IMR-90 (cell line): ENCODE measurements around the gene IL1RAPL1. TPM values are rescaled to one million over a fixed set of nuclear protein-coding genes. Genes with fewer than 3 reads are reported as not detected.

Source experiments
- ATAC-seq: fragments of 200-7000 bp; cut with Tn5 transposase; 2 replicates; pipeline ENCODE4 v1.9.1; 2020; ENCODE audit warnings: low read depth, mild to moderate bottlenecking, moderate library complexity
- BruUV-seq: library from RNA; stranded (reverse); fragments of 400-500 nt; replicated peaks from 2 replicates; lab custom pipeline; 2021; lab: Mats Ljungman, UMichigan
- CTCF ChIA-PET: fragments of 300-600 bp; formaldehyde crosslinking; extraction: SDS; loops from one replicate; lab custom pipeline; 2021; ENCODE audit warnings: antibody characterized with exemption; lab: Yijun Ruan, JAX
- POLR2A ChIA-PET: fragments of 300-600 bp; sonication (Branson Sonifier 250); formaldehyde crosslinking; loops from one replicate; lab custom pipeline; 2022; ENCODE audit warnings: antibody characterized with exemption; ENCODE audit not compliant: unreplicated experiment; lab: Charles Lee
- DNase-seq: peaks from one replicate; pipeline ENCODE4 v3.0.0; 2013
- H2AFZ ChIP-seq: replicated peaks from 2 replicates; pipeline ENCODE3; 2013; ENCODE audit warnings: low read length, mild to moderate bottlenecking; ENCODE audit not compliant: poor library complexity
- H2AK5ac ChIP-seq: 2 replicates; pipeline ENCODE4 v1.6.1; 2013; ENCODE audit warnings: low read depth, low read length, inconsistent platforms
- H2AK9ac ChIP-seq: replicated peaks from 2 replicates; pipeline ENCODE3; 2013; ENCODE audit warnings: mild to moderate bottlenecking, low read depth, low read length, moderate library complexity; ENCODE audit not compliant: poor library complexity
- H2BK120ac ChIP-seq: 2 replicates; pipeline ENCODE4 v1.6.1; 2013; ENCODE audit warnings: low read depth, low read length, inconsistent platforms
- H2BK15ac ChIP-seq: 3 replicates; pipeline ENCODE4 v1.6.1; 2013; ENCODE audit warnings: low read depth, low read length, inconsistent platforms
- H2BK20ac ChIP-seq: 2 replicates; pipeline ENCODE4 v1.6.1; 2013; ENCODE audit warnings: low read depth, mild to moderate bottlenecking, inconsistent platforms, low read length, moderate library complexity
- H2BK5ac ChIP-seq: 2 replicates; pipeline ENCODE4 v1.6.1; 2013; ENCODE audit warnings: mild to moderate bottlenecking, low read depth, low read length, inconsistent platforms; ENCODE audit not compliant: poor library complexity, severe bottlenecking
- H3K14ac ChIP-seq: replicated peaks from 2 replicates; pipeline ENCODE4 v1.6.1; 2013; ENCODE audit warnings: low read depth, low read length, inconsistent platforms
- H3K18ac ChIP-seq: 2 replicates; pipeline ENCODE4 v1.6.1; 2013; ENCODE audit warnings: low read depth, low read length, control low read depth
- H3K23ac ChIP-seq: 2 replicates; pipeline ENCODE4 v1.6.1; 2013; ENCODE audit warnings: low read depth, low read length, inconsistent platforms
- H3K27ac ChIP-seq: 2 replicates; pipeline ENCODE4 v1.5.1; 2013; ENCODE audit warnings: mild to moderate bottlenecking, control low read depth, low read length; ENCODE audit not compliant: insufficient read depth
- H3K27me3 ChIP-seq: 2 replicates; pipeline ENCODE4 v1.6.1; 2013; ENCODE audit warnings: low read length; ENCODE audit not compliant: control insufficient read depth, insufficient read depth
- H3K36me3 ChIP-seq: 2 replicates; pipeline ENCODE4 v1.6.1; 2013; ENCODE audit warnings: low read length, mixed read lengths; ENCODE audit not compliant: control insufficient read depth, insufficient read depth
- H3K4ac ChIP-seq: 2 replicates; pipeline ENCODE4 v1.6.1; 2013; ENCODE audit warnings: low read depth, low read length, inconsistent platforms
- H3K4me1 ChIP-seq: 2 replicates; pipeline ENCODE4 v1.6.1; 2013; ENCODE audit warnings: low read length, mixed read lengths; ENCODE audit not compliant: control insufficient read depth, insufficient read depth
- H3K4me2 ChIP-seq: 2 replicates; pipeline ENCODE4 v1.6.1; 2013; ENCODE audit warnings: low read depth, mild to moderate bottlenecking, control low read depth, low read length, moderate library complexity
- H3K4me3 ChIP-seq: 2 replicates; pipeline ENCODE4 v1.5.1; 2013; ENCODE audit warnings: low read depth, mild to moderate bottlenecking, control low read depth, low read length, moderate library complexity; ENCODE audit not compliant: insufficient read depth
- H3K56ac ChIP-seq: 2 replicates; pipeline ENCODE4 v1.6.1; 2013; ENCODE audit warnings: low read length, inconsistent platforms; ENCODE audit not compliant: insufficient read depth; ENCODE audit errors: extremely low read depth
- H3K79me1 ChIP-seq, 2 experiments: 2 replicates each; pipeline ENCODE4 v1.6.1; 2013; ENCODE audit warnings: low read length in 2 of 2, inconsistent platforms in 1 of 2, low read depth in 1 of 2
- H3K9ac ChIP-seq: 2 replicates; pipeline ENCODE4 v1.6.1; 2013; ENCODE audit warnings: low read depth, low read length, control low read depth
- H3K9me1 ChIP-seq: 2 replicates; pipeline ENCODE4 v1.6.1; 2013; ENCODE audit warnings: low read length, inconsistent platforms; ENCODE audit not compliant: insufficient read depth
- H3K9me3 ChIP-seq: 2 replicates; pipeline ENCODE4 v1.6.1; 2013; ENCODE audit warnings: low read length; ENCODE audit not compliant: control insufficient read depth, insufficient read depth
- H4K20me1 ChIP-seq: 2 replicates; pipeline ENCODE4 v1.6.1; 2013; ENCODE audit warnings: low read length, inconsistent platforms; ENCODE audit not compliant: insufficient read depth
- H4K5ac ChIP-seq: 2 replicates; pipeline ENCODE4 v1.6.1; 2013; ENCODE audit warnings: mild to moderate bottlenecking, low read depth, low read length, control low read depth
- H4K8ac ChIP-seq, 2 experiments: 2 replicates each; pipeline ENCODE4 v1.6.1; 2013; ENCODE audit warnings: low read depth in 2 of 2, low read length in 2 of 2, control low read depth in 1 of 2, inconsistent platforms in 1 of 2
- H4K91ac ChIP-seq: 2 replicates; pipeline ENCODE4 v1.6.1; 2013; ENCODE audit warnings: low read depth, low read length, inconsistent platforms; ENCODE audit not compliant: insufficient read depth
- NFE2L2 ChIP-seq: fragments of 150-350 bp; IDR thresholded peaks from 2 replicates; pipeline ENCODE4 v1.6.1; 2016; ENCODE audit warnings: low read depth, mild to moderate bottlenecking, low read length
- SMC3 ChIP-seq: fragments of 150-350 bp; IDR thresholded peaks from 2 replicates; pipeline ENCODE4 v1.6.1; 2016; ENCODE audit warnings: low read depth, mild to moderate bottlenecking, antibody characterized with exemption, low read length, moderate library complexity
- WGBS, 2 experiments: methylation state at CpG; one replicate each; pipeline versions ENCODE4 v1.1.5 to v1.1.7; 2013; ENCODE audit warnings: missing lambda C conversion rate in 2 of 2; ENCODE audit not compliant: insufficient read length in 1 of 2; ENCODE audit errors: extremely low coverage in 2 of 2; 5-methylcytosine and 5-hydroxymethylcytosine counted together
- dilution Hi-C: fragments of 300-500 bp; cut with HindIII; formaldehyde crosslinking; loops from one replicate; pipeline ENCODE4 v1.14.3; 2018; ENCODE audit warnings: low sequenced_read_pairs; ENCODE audit not compliant: unreplicated experiment
- in situ Hi-C: fragments of 300-500 bp; cut with MboI; formaldehyde crosslinking; loops from 3 replicates; pipeline ENCODE4 v1.14.3; 2019; ENCODE audit warnings: low sequenced_read_pairs, inconsistent platforms, mixed read lengths
- intact Hi-C: fragments of 100-400 bp; cut with micrococcal nuclease; formaldehyde crosslinking; loops from 2 replicates; pipeline ENCODE4 v1.10.0; 2022
- polyA plus RNA-seq, 3 experiments: library from polyadenylated mRNA; depleted of rRNA; stranded (reverse); fragments of >200 nt; gene quantifications; 2 replicates each; pipeline ENCODE4 v1.2.3, GENCODE V29; 2012; ENCODE audit warnings: low replicate concordance in 1 of 3
- total RNA-seq: library from RNA; depleted of rRNA; stranded (reverse); fragments of >200 nt; gene quantifications from 2 replicates; pipeline ENCODE4 v1.2.3, GENCODE V29; 2012

IL1RAPL1 gene
- total and polyA plus RNA-seq, 2 of the 4 experiments (the other 2 are of a cell fraction) = 1.5 to 9.0 TPM

- H3K9ac ChIP-seq = no peak overlapping the region
- no peaks in the 10 kb centered on the region for H3K36me3 ChIP-seq
- H3K79me1 ChIP-seq = no peaks in the 10 kb centered on the region
- no peak overlapping the region for H3K27ac ChIP-seq
- in situ Hi-C loops = no loop called here
- no peaks in the 10 kb centered on the region for H3K4me1 ChIP-seq
- DNase-seq = no peak
- H3K18ac ChIP-seq = no peak overlapping the region
- no peak overlapping the region for H2AFZ ChIP-seq
- CTCF ChIA-PET = no interaction called here
- no peak overlapping the region for H4K8ac ChIP-seq
- POLR2A ChIA-PET = no interaction called here
- no peak overlapping the region for H3K4me3 ChIP-seq
- H2BK120ac ChIP-seq = no peak overlapping the region
- no peak for TF ChIP-seq NFE2L2
- no peak for TF ChIP-seq SMC3
- intact Hi-C loops = no loop called here
- no peak overlapping the region for H3K4me2 ChIP-seq
- no peak overlapping the region for H3K14ac ChIP-seq
- no peak overlapping the region for H2BK20ac ChIP-seq
- no peak for ATAC-seq
- H4K20me1 ChIP-seq = no peaks in the 10 kb centered on the region
- H4K91ac ChIP-seq = no peak overlapping the region
- no peak overlapping the region for H2AK5ac ChIP-seq
- no peak overlapping the region for H3K4ac ChIP-seq
- no TSS peak for BruUV-seq
- no peak overlapping the region for H3K23ac ChIP-seq
- H2BK5ac ChIP-seq = no peak overlapping the region
- H3K27me3 ChIP-seq = no peaks in the 10 kb centered on the region
- H2BK15ac ChIP-seq = no peak overlapping the region
- H3K9me1 ChIP-seq = no peaks in the 10 kb centered on the region
- H2AK9ac ChIP-seq = no peak overlapping the region
- no peak overlapping the region for H4K5ac ChIP-seq
- WGBS, 2 experiments = no CpG with 5 or more reads among the region's 2 CpGs
- peaks cover 2% of the 10 kb centered on the region; the same call in 1 of the 2 replicates for H3K9me3 ChIP-seq
- no peak overlapping the region for H3K56ac ChIP-seq
- dilution Hi-C loops = no loop called here
Measured at GRCh38 chrX:29285664-29286063, 698.4 kb downstream of the IL1RAPL1 start.
